GM12878 (cell line): ENCODE results near the gene COL18A1. TPM values are rescaled to one million over a fixed set of nuclear protein-coding genes. Genes with fewer than 3 reads are reported as not detected.

ENCODE experiments used
- ATAC-seq: fragments of 200-7000 bp; cut with Tn5 transposase; 3 replicates; pipeline ENCODE4 v1.9.1; 2020; ENCODE audit warnings: mild to moderate bottlenecking, moderate library complexity
- BruUV-seq: library from RNA; stranded (reverse); fragments of 400-500 nt; replicated peaks from 2 replicates; lab custom pipeline; 2021; lab: Mats Ljungman, UMichigan
- CTCF ChIA-PET: fragments of 300-600 bp; sonication (Branson Sonifier 250); formaldehyde crosslinking; extraction: SDS; loops from one replicate; lab custom pipeline; 2021; ENCODE audit warnings: inconsistent platforms; lab: Yijun Ruan, JAX
- POLR2A ChIA-PET: fragments of 350-600 bp; formaldehyde crosslinking; extraction: SDS; loops from one replicate; lab custom pipeline; 2021; ENCODE audit warnings: inconsistent platforms; lab: Charles Lee
- RAD21 ChIA-PET: fragments of 300-600 bp; sonication (Branson Sonifier 250); formaldehyde crosslinking; loops from one replicate; lab custom pipeline; 2023; ENCODE audit warnings: antibody characterized with exemption; ENCODE audit not compliant: unreplicated experiment; lab: Charles Lee
- SMC1A ChIA-PET: fragments of 300-600 bp; sonication (Branson Sonifier 250); formaldehyde crosslinking; loops from one replicate; lab custom pipeline; 2023; ENCODE audit not compliant: unreplicated experiment, uncharacterized antibody; lab: Charles Lee
- DNase-seq: peaks from one replicate; pipeline ENCODE4 v3.0.0-alpha.2; 2011; ENCODE audit warnings: low read depth, low spot score
- FAIRE-seq: peaks from 3 replicates; lab custom pipeline; 2011; peaks lifted over from hg19 to GRCh38; lab: Jason Lieb, UNC
- H2AFZ ChIP-seq: 2 replicates; pipeline ENCODE4 v1.6.0; 2011; ENCODE audit warnings: low read depth, low read length, control low read depth; ENCODE audit not compliant: control insufficient read depth
- H3K27ac ChIP-seq: 2 replicates; pipeline ENCODE4 v1.5.1; 2011; ENCODE audit warnings: control low read depth; ENCODE audit not compliant: control insufficient read depth, insufficient read depth
- H3K27me3 ChIP-seq, 2 experiments: replicated peaks in 1 of 2; 2 replicates each; pipeline versions ENCODE4 v1.6.0 to v1.6.1; 2011; ENCODE audit warnings: low read length in 1 of 2; ENCODE audit not compliant: control insufficient read depth in 2 of 2, insufficient read depth in 2 of 2
- H3K36me3 ChIP-seq, 2 experiments: 2 replicates each; pipeline ENCODE4 v1.5.1; 2011; ENCODE audit warnings: low read length in 1 of 2; ENCODE audit not compliant: control insufficient read depth in 2 of 2, insufficient read depth in 2 of 2
- H3K4me1 ChIP-seq: 2 replicates; pipeline ENCODE4 v1.6.1; 2011; ENCODE audit warnings: mild to moderate bottlenecking, low read length, moderate library complexity, mixed read lengths; ENCODE audit not compliant: control insufficient read depth, insufficient read depth
- H3K4me2 ChIP-seq: 2 replicates; pipeline ENCODE4 v1.6.0; 2011; ENCODE audit warnings: control low read depth; ENCODE audit not compliant: control insufficient read depth, insufficient read depth
- H3K4me3 ChIP-seq: fragments of 200-600 bp; sonication (generic); 2 replicates; pipeline ENCODE4 v1.5.1; 2016
- H3K79me2 ChIP-seq: 2 replicates; pipeline ENCODE4 v1.6.0; 2011; ENCODE audit warnings: low read length; ENCODE audit not compliant: control insufficient read depth, insufficient read depth
- H3K9ac ChIP-seq: 2 replicates; pipeline ENCODE4 v1.8.0; 2011; ENCODE audit warnings: low read length, control low read depth, mixed read lengths; ENCODE audit not compliant: control insufficient read depth, insufficient read depth
- H3K9me3 ChIP-seq: replicated peaks from 3 replicates; pipeline ENCODE4 v1.5.1; 2011; ENCODE audit warnings: mild to moderate bottlenecking, low read length; ENCODE audit not compliant: control insufficient read depth, insufficient read depth
- H4K20me1 ChIP-seq: 2 replicates; pipeline ENCODE4 v1.6.0; 2011; ENCODE audit not compliant: control insufficient read depth, insufficient read depth
- CEBPB ChIP-seq, 2 experiments: fragments of 150-350 bp in 1 of 2; IDR thresholded peaks; 2 replicates each; pipeline ENCODE4 v1.6.1; 2012 to 2014; ENCODE audit warnings: low read depth in 2 of 2, low read length in 2 of 2, borderline replicate concordance in 1 of 2, inconsistent platforms in 1 of 2
- EZH2 ChIP-seq: IDR thresholded peaks from 2 replicates; pipeline ENCODE4 v1.6.1; 2012; ENCODE audit warnings: low read depth, mild to moderate bottlenecking, control low read depth, inconsistent platforms, low read length, borderline replicate concordance; ENCODE audit not compliant: control insufficient read depth
- FOXK2 ChIP-seq: fragments of 450-650 bp; IDR thresholded peaks from 2 replicates; pipeline ENCODE4 v1.6.1; 2017; ENCODE audit warnings: mild to moderate bottlenecking, moderate library complexity
- GATAD2B ChIP-seq: fragments of 450-650 bp; conservative IDR thresholded peaks from 2 replicates; pipeline ENCODE4 v1.6.1; 2017; ENCODE audit warnings: low read depth, mild to moderate bottlenecking, moderate library complexity
- NR2C1 ChIP-seq: fragments of 450-650 bp; IDR thresholded peaks from 2 replicates; pipeline ENCODE4 v1.6.1; 2017; ENCODE audit warnings: antibody characterized with exemption, mild to moderate bottlenecking, moderate library complexity
- NR2F1 ChIP-seq: fragments of 450-650 bp; conservative IDR thresholded peaks from 2 replicates; pipeline ENCODE4 v1.6.1; 2017; ENCODE audit warnings: mild to moderate bottlenecking
- PRDM15 ChIP-seq: fragments of 450-650 bp; formaldehyde crosslinking; IDR thresholded peaks from 2 replicates; pipeline ENCODE4 v1.4.0; 2020; ENCODE audit warnings: mild to moderate bottlenecking, moderate library complexity
- RB1 ChIP-seq: fragments of 450-650 bp; formaldehyde crosslinking; IDR thresholded peaks from 2 replicates; pipeline ENCODE4 v1.6.1; 2017; ENCODE audit warnings: mild to moderate bottlenecking, borderline replicate concordance
- REST ChIP-seq: IDR thresholded peaks from 2 replicates; pipeline ENCODE4 v1.6.1; 2012; ENCODE audit warnings: mild to moderate bottlenecking, low read depth, low read length
- SPI1 ChIP-seq: IDR thresholded peaks from 2 replicates; pipeline ENCODE4 v1.6.1; 2011; ENCODE audit warnings: low read depth, mild to moderate bottlenecking, low read length, moderate library complexity, borderline replicate concordance; ENCODE audit not compliant: insufficient read depth
- SREBF1 ChIP-seq: IDR thresholded peaks from 2 replicates; pipeline ENCODE4 v1.6.1; 2012; ENCODE audit warnings: mild to moderate bottlenecking, low read length
- TAF1 ChIP-seq: IDR thresholded peaks from 2 replicates; pipeline ENCODE4 v1.6.1; 2011; ENCODE audit warnings: mild to moderate bottlenecking, low read depth, low read length, borderline replicate concordance
- TBL1XR1 ChIP-seq: IDR thresholded peaks from 2 replicates; pipeline ENCODE4 v1.6.1; 2012; ENCODE audit warnings: low read depth, low read length, improper control_type of control experiment
- WGBS: methylation state at CpG from one replicate; pipeline ENCODE4 v1.1.6; 2016; ENCODE audit warnings: low lambda C conversion rate; ENCODE audit not compliant: insufficient replicate concordance, insufficient coverage; ENCODE audit errors: missing lambda C conversion rate; 5-methylcytosine and 5-hydroxymethylcytosine counted together
- in situ Hi-C: fragments of 300-500 bp; cut with MboI; formaldehyde crosslinking; loops from 9 replicates; pipeline ENCODE4 v1.14.3; 2018; ENCODE audit warnings: mixed read lengths
- intact Hi-C: fragments of 100-400 bp; cut with micrococcal nuclease; formaldehyde crosslinking; loops from one replicate; pipeline ENCODE4 v1.14.2; 2022; ENCODE audit not compliant: unreplicated experiment
- polyA plus RNA-seq, 11 experiments: library from polyadenylated mRNA; depleted of rRNA in 4 of 11; unstranded in 6 of 11; stranded (reverse) in 5 of 11; fragments of >200 nt; fragmentation: Nextera tagmentation in 4 of 11; fragmentation: Illumina TruSeq in 1 of 11; extraction: Ambion mirVana in 4 of 11; extraction: Trizol in 1 of 11; gene quantifications; 1 replicate in 1 of 11; 2 replicates in 10 of 11; pipeline versions ENCODE4 v1.2.1 to v1.2.3, GENCODE V29; 2011 to 2016; ENCODE audit warnings: inconsistent platforms in 2 of 11, missing spikeins in 2 of 11, low read depth in 1 of 11
- total RNA-seq, 4 experiments: library from RNA; depleted of rRNA in 3 of 4; stranded (reverse); fragments of >200 nt in 3 of 4; fragmentation: Illumina TruSeq in 1 of 4; extraction: Trizol in 1 of 4; gene quantifications; 2 replicates each; pipeline versions ENCODE4 v1.2.1 to v1.2.3, GENCODE V29; 2013 to 2021

Gene COL18A1
- total and polyA plus RNA-seq, 10 of the 15 experiments (the other 5 are each of a cell fraction or from before 2014, with no cell fraction given), result under 0.01 to 0.49 (median 0.09) TPM; not detected in 3

- SMC1A ChIA-PET, result no interaction called here
- intact Hi-C loops, result no loop called here
- in situ Hi-C loops, result loop anchor here (25.0 kb wide), 1 partner anchor 355 kb away; no protein-coding TSS in a partner anchor
- Histone ChIP-seq H3K4me2 (no peak overlapping the region), H3K79me2 (no peaks in the 10 kb centered on the region), H3K4me1 (no peaks in the 10 kb centered on the region), H3K4me3 (no peak overlapping the region), H4K20me1 (no peaks in the 10 kb centered on the region), H3K27me3 (no peaks in the 10 kb centered on the region), H3K36me3 (no peaks in the 10 kb centered on the region), H2AFZ (no peak overlapping the region), H3K27ac (no peak overlapping the region), H3K9me3 (no peaks in the 10 kb centered on the region; the same call in 2 of the 3 replicates), H3K9ac (no peak overlapping the region)
- RAD21 ChIA-PET, result no interaction called here
- 50% methylated on average over 25 of the region's 25 CpGs for WGBS
- no peak for DNase-seq
- no peak for FAIRE-seq
- POLR2A ChIA-PET, result no interaction called here
- ATAC-seq, result no peak
- no TSS peak for BruUV-seq
- CTCF ChIA-PET, result no interaction called here
- TF ChIP-seq NR2C1 (no peak), NR2F1 (no peak), TAF1 (no peak), RB1 (no peak), GATAD2B (no peak), FOXK2 (no peak), SREBF1 (no peak), CEBPB (IDR thresholded peaks at IDR 0.05; ENCODE audit: borderline replicate concordance in 1 of 2, low read depth in 2 of 2, low read length in 2 of 2) (no peak), PRDM15 (CRISPR knock-in tag) (no peak), SPI1 (no peak), TBL1XR1 (no peak), REST (no peak), EZH2 (no peak)
Observed at GRCh38 chr21:45457161-45457831, 52.3 kb downstream of the COL18A1 start.
